DMS53 (cell line): ENCODE results near the gene PPFIBP1.
"Not testable (repeated sequence)": the region's sequence is repeated elsewhere in the genome, so short reads cannot be mapped to it uniquely, and the experiment has no call there.

Source experiments
- DNase-seq: peaks from one replicate; lab custom pipeline; 2025; lab: John Stamatoyannopoulos, UW

PPFIBP1 gene

DNA sequence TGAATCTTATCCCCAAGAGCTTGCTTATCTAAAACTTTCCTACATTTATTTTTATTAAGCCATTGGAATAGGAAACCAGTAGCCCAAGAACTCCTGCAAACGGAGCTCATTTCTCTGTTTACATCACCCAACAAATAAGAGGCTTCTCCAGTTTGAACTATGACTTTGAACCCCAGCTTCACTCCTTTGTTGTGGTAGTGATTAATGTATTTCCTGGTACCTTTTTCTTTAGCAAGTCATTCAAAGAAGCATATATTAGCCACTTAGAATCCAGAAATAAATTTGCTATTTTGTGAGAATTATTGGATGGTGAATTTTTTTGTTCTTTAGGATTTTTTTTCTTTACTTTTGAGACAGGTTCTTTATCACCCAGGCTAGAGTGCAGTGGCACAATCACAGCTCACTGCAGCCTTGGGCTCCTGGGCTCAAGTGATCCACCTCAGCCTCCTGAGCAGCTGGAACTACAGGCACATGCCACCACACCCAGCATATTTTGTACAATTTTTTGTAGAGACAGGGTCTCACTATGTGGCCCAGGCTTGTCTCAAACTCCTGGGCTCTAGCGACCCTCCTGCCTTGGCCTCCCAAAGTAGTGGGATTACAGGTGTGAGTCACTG is 104.0 kb downstream of the PPFIBP1 start:
- not testable (repeated sequence) for DNase-seq

DNA sequence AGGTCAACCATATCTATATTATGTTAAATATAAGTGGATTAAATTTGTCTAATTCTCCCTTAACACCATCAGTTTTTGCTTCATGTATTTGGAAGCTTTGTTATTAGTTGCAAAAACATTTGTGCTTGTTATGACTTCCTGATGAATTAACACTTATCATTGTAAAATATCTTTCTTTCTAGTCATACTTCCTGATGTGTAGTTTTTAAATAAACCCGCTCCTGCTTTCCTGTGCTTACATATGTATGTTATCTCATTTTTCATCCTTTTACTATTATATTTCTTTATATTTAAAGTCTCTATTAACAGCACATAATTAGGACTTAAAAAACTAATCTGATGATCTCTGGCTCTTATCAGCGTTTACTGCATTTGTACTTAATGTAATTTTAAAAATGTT is 106.2 kb downstream of the PPFIBP1 start:
- DNase-seq: not testable (repeated sequence)

DNA sequence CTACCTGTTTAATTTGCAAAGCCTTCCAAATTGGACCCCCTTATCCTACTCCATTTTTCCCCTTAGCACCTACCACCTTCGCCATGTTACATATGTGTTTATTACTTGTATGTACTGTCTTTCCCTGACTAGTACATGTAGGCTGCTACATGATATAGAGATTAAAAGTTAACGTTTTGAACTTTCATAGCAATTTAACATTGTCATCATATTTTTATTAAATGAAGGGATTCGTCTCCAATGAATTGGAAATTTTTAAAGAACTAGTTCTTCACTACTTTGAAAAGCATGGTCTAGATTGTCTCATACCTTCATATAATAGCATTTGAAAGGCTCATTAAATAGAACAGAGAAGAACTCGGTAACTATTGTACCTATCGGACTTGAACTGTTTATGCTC is 107.4 kb downstream of the PPFIBP1 start:
- DNase-seq: no peak

DNA sequence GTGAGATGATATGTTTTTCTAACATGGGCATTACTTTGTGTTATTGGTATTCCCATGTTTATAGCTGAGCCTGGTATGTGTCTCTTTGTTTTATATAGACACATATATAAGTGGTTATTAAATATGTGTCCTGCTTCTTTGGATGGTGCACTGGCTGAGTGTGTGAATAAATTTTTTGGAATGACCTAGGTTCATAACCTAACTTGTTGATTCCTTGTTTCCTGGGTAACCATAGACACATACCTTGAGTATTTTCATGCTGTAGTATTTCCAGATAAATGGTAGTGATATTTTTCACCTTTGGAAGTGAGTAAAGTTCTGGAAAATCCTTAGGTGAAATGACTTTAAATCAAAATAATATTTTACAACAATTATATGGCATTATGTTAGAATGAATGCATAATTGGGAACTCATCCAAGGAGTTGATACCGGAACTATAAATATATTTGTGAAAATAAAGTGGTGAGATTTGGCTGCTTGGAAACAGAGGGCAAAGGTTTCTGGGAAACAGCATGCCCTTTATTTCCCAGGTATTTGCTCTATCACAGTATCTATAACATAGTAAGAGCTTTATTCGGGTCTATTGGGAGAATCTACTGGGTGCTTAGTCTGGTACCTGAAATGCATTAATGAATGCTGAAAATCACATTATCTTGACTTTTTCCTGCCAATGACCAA is 107.9 kb downstream of the PPFIBP1 start:
- DNase-seq: peak; percentile 31

DNA sequence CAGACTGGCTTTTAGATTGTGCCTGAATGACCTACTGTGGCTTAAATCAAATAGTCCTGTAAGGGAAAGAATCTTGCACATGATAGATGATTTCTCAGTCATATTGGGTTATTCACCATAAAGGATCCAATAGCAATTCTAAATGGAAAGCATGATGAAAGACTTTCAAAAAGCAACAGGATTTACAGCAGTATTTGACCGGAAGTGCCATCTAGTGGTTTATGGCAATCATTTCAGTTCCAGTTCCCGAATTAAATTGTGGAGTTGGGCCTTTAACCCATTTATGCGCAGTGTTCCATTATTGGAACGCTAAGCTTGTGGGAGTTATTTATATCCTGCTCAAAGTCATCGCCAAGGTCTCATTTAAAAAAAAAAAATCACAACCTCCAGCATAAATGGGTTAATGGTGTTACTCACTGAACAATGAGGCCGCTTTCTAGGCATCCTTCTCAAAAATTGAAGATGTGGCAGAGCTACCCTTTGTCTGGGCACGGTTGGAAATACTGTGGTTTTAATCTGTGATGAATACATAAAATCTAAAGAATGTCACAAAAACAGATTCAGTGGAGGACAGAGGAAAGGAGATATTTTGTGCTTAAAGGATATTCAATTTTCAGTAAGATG is 111.5 kb downstream of the PPFIBP1 start:
- DNase-seq: peak; percentile 78

DNA sequence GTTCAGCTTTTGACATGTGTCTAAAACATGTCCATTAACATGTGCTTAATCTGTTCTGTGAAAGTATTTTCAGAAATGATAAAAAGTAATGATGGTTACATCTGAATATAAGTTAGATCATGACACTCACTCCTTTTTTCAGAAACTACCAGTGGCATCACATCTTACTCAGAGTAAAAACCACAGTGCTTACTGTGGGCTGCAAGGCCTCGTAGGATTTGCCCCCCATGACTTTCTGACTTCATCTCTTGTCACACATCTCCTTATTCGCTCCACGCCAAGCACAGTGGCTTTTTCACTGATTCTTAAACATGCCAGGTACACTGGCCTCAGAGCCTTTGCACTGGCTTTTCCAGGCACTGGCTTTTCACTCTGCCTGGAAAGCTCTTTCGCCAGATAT is 112.6 kb downstream of the PPFIBP1 start:
- not testable (repeated sequence) for DNase-seq

DNA sequence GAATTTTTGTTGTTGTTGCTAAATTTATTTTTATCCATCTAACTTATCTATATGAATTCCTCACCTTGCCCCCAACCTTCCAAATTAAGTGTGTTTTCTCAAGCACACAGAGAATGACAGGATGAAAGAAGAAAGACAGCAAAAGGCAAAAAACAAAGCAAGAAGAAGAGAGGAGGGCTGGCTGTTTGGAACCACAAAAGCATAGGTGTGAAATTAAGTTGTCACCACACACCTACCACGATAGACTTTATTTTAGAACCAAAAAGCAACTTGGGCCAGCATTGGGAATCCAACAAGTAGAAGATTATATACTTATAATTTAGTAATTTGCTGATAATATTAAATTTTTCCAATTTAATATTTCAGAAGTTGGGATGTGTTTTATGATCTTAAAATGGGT is 113.5 kb downstream of the PPFIBP1 start:
- no peak for DNase-seq

DNA sequence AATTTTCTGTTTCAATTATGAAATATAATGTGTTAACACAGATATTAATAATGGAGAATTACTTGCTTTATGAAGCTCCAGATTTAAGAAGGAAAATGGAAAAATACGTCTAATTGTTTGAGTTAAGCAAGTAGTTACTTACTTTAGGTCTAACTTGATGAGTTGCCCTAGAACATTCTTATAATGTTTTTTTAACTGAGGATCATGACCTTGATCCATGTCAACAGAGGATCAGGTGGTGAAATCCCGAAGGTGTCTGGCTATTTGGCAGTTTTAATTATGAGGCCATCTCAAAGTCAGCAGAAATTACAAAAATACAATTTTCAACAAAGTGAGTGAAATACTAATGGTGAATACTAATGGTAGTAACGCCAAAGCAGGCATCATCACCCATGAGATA is 115.3 kb downstream of the PPFIBP1 start:
- DNase-seq: no peak

DNA sequence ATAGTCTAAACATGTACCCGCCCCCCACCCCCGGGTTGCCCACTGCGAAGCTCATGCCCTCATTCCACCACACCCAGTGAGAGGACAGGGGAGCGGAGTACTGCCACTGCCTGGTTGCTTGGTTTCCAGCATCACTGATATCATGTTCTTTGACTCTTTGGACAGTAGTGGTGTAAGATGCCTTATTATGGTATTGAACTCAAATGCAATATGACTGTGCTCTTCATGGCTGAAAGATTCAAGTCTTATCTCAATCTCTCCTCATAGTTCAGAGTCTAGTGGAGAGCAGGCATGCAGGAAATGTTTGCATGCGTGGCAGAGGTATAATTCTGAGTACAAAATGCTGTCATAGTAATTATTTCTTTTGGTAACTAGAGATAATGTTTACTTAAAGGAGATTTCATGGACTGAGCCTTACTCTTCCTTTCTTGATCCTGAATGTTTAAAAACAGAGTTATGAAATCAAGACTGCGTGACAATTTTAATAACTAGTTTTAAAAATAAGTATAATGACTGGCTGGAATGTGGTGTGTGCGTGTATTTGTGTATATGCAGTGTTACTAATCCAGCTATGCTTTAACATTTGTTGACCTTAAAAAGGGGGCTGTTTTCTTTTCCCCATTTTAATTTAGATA is 116.7 kb downstream of the PPFIBP1 start:
- DNase-seq: not testable (repeated sequence)

DNA sequence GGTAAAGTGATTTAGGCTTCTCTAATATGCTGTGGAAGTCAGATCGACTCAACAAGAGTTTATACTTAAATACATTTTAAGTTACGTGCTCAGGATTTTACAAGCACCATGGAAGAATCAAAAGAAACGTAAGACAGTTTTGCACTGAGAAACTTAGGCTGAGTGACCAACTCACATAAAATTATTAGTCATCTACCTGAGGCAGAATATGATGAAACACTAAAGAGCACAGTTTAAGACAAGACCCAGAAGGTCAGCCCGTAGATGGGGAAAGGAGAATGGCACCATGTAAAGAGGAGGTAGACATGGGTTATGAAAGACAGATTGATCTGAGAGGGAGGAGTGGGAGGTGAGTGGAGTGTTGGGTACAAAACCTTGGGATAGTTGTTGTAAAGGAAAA is 118.4 kb downstream of the PPFIBP1 start:
- DNase-seq: not testable (repeated sequence)

DNA sequence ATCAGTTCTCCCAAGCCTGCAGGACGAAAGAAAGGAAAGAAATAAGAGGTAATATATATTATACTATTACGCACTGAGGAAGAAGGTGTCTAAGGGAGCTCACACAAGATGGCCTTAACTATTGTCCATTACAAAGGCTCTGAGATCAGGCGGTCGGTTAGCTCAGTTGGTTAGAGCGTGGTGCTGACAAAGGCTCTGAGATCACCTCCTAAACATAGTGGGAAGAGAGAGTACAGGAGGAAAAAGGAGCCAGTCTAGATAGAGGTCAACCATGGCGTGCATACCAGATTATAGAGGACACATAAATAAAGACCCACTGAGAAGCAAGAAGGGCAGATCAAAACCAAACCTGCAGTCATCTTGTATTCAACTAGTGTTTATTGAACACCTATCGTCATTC is 118.9 kb downstream of the PPFIBP1 start:
- not testable (repeated sequence) for DNase-seq

DNA sequence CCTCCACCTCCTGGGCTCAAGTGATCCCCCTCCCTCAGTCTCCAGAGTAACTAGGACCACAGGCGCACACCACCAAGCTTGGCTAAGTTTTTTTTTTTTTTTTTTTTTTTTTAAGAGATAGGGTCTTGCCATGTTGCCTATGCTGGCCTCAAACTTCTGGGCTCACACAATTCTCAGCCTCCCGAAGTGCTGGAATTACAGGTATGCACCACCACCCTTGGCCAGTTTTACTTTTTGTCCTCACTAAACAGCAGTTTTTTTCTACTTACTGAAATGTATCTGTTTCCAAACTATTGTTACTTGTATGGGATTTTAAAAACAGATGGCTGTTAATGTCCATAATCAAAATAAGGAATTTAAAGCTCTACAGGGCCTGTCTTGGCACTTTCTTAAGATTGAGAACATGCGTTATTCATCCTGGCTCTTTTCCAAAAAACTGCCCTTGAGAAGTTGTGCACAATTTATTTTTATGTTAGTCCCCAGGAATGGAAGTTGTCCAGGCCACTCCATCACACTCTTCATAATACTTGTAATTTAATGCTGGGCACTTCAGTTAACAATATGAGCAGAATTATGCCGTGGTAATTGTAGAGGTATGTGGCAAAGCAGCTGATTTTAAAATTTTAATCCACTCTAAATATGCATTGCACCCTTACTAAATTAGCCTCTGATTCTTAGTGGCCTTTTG is 120.3 kb downstream of the PPFIBP1 start:
- no peak for DNase-seq

DNA sequence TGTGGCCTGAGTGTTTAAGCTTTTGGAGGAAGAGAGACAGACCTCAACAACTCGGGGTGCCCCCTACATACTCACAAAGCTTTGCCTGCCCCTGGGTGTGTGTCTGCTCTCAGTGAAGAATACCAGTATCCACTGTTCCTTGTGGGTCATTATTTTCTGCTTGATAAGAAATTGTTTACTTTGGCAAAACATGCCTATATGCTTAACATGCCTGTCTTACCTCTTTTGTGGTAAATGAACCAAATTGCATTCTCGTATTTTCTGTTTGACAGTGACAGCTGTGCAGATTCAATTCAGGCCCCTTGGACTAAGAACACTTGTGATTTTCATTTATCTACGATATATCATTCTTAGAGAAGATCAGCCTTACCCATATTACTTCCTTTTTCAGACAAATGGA is 121.7 kb downstream of the PPFIBP1 start:
- DNase-seq: no peak

DNA sequence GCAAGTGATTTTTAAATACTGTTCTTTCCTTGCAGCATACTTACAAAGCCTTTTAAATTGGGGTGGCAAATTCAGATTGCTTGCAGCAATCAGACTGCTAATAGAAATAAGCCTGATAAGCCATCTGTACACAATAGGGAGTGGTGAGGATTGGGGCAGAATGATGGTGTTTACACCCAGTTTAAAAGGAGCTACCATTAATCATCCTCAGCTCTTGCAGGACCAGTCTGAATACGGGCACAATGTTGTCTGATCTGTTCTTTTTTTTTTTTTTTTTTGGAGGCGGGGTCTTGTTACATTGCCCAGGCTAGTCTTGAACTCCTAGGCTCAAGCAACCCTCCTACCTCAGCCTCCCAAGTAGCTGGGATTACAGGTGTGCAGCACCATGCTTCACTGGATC is 122.1 kb downstream of the PPFIBP1 start:
- no peak for DNase-seq

DNA sequence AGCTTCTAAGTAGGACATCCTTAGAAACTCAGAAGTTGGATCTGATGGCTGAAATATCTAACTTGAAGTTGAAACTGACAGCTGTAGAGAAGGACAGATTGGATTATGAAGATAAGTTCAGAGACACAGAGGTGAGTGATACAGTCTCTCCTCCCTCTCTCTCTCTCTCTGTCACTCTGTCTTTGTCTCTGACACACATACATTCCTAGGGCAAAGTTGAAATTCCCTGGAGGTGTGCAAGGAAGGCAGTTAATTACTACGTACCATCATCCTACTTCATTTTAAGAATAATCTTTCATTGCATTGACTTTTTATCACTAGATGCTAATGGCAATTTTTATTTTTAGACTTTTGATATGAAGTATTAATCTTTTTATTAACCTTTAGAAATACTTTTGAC is 126.0 kb downstream of the PPFIBP1 start:
- DNase-seq: no peak

DNA sequence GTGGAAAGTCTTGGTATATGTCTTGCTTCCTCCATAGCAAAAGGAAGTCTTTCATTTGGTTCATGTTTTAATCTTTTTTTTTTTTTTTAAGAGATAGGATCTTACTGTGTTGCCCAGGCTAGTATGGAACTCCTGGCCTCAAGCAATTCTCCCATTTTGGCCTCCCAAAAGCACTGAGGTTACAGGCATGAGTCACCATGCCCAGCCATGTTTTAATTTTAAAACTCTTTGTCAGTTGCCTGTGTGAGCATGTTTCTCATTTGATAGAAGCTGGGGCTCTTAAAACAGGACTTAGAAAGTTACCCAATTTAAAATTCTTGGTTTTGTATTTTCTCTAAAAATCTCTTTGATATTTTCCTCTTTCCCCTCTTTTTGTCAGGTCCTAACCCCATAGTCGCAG is 127.2 kb downstream of the PPFIBP1 start:
- no peak for DNase-seq

DNA sequence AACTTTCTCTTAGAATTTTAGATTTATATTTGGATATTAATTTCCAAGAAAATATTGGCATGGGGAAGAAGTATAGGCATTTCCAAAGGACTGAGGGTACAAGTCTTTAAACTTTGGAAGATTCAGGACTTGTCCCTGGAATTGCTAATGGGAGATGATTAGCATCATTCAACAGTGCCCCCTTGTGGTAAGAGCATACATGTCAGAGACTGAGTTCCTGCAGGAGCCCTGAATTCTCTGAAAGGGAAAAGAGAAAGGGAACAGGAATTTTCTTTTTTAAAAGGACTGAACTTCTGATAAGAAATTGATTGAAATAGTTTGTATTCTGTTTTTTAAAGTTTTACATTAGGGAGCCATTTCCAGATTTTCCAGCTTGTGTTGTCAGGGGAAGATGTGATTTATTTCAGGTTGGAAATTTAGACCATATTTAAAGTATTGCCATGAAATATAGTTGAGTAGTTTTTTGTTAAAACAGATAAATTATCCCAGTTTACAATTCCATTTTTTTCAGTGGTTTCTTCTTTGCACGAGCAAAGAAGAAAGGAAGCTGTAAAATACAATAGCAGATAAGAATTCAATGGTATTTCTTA is 128.3 kb downstream of the PPFIBP1 start:
- peak; percentile 93 for DNase-seq

DNA sequence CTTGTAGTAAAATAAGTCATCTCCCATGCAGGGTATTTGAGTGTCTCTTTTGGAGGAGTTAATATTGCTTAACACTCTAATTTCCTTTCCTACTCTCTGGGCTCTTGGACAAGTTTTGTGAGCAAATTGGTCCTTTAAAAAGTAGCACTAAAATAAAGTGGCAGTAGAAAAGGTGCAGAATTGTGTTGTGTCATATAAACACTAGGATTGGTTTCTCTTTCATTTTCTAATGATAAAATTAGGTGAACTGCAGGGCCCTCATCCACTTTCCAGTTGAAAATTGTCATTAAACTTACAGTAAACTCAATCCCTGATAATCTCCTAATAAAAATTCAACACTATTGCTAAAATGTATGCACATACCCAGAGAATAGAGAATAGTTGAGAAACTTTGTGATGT is 129.7 kb downstream of the PPFIBP1 start:
- no peak for DNase-seq

DNA sequence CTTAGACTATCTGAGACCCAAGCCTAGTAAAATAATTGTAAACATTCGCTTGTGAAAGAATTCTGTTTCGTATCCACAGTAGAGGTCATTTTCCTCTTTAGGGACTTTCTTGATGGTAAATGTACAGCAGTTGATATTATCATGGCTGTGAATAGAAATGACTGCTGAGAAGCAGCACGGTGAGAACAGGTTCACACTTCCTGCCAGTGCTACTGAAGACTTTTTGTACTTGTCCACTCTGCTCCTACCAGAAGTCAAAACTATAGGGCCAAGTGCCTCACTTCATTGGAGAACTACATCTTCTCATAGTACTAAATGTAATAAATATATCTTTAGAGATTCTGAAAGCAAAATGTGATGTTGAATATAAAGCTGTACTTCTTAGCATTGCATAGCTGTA is 131.5 kb downstream of the PPFIBP1 start:
- DNase-seq: not testable (repeated sequence)

DNA sequence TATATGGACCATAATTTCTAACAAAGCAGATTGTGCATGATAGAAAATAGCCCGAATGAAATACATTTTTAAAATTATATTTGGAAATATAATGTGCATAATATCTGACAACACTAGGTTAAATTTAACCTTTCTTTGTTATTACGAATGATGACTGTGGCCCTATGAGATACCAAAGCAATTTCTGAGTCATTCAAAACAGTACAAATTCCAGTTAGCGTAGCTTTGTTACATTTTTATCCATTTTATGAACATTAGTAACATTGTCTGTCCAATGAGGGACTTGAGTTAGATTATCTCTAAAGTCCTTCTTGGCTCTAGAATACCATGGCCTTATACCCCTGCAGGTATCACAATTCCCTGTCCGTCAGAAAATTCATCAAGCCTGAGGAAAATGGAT is 133.3 kb downstream of the PPFIBP1 start:
- DNase-seq: no peak

DNA sequence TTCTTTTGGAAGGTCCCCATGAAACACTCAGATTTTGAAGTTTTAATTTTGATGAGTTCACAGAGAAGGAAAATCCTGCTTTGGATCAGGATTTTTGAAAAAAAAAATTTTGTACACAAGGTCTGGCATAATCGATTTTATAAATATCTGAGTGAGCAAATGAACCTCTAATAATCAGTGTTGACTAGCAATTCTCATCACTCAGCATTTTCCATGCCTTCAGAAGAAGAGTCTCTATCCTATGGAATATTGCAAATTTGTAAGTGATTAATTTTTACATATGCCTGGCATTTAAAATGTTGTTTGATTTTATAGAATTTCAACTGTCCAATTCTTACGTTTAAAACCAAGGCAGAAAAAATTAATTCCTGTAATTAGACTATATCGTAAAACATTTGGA is 141.7 kb downstream of the PPFIBP1 start:
- DNase-seq: no peak

DNA sequence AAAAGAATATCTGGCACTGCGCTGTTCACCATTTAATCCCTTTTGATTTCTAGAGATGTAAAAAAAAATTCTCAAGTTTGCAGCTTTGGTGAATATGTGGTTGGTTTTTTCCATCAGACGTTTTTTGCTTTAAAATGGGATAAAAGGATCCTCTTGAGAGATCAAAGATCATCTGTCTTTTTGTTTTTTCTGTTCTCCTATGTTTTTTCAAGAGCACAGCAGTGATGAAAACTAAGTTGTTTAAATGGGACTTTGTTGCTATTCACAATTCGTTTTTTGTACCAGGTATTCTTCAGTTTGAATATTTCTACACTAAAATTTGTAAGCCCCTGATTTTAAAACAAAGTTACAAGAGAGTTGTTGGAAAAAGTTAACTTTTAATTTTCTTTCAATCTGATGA is 142.5 kb downstream of the PPFIBP1 start:
- DNase-seq: no peak
